Measurements from ENCODE around the gene POGZ.

DNA sequence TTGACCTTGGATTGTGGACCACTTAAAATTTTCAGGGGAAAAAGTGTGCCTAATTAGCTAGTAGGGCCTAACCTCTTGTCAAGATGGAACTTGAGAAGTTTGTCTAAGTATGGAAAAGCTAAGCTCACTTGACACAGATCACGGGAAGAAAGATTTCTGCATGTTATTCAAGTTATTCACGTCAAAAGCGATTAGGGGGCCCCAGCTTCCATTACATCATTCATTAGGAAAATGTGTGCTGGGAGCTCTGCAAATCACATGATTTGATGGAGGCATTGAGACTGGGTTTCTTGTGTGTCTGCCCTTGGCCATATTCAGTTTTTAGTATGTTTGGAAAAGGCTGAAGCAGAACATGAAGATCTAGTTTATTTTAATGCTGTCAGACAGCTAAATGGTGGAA is 15.5 kb upstream of the POGZ start:
- TF ChIP-seq, protein P1, sequence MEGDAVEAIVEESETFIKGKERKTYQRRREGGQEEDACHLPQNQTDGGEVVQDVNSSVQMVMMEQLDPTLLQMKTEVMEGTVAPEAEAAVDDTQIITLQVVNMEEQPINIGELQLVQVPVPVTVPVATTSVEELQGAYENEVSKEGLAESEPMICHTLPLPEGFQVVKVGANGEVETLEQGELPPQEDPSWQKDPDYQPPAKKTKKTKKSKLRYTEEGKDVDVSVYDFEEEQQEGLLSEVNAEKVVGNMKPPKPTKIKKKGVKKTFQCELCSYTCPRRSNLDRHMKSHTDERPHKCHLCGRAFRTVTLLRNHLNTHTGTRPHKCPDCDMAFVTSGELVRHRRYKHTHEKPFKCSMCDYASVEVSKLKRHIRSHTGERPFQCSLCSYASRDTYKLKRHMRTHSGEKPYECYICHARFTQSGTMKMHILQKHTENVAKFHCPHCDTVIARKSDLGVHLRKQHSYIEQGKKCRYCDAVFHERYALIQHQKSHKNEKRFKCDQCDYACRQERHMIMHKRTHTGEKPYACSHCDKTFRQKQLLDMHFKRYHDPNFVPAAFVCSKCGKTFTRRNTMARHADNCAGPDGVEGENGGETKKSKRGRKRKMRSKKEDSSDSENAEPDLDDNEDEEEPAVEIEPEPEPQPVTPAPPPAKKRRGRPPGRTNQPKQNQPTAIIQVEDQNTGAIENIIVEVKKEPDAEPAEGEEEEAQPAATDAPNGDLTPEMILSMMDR (IDR thresholded peaks at IDR 0.05): no peak
- no peak for TF ChIP-seq POLR2AphosphoS5 (IDR thresholded peaks at IDR 0.05)
- TF ChIP-seq POLR2A (IDR thresholded peaks at IDR 0.05): no peak

Data from prostate gland (tissue), 2 donors.